HG02840 (cell line): ENCODE results near the gene ARL15.
"Not testable (repeated sequence)": the region's sequence is repeated elsewhere in the genome, so short reads cannot be mapped to it uniquely, and the experiment has no call there.

ENCODE experiments used
- ATAC-seq: cut with Tn5 transposase; IDR thresholded peaks from one replicate; pipeline ENCODE4 v1.9.1; 2021; ENCODE audit warnings: mild to moderate bottlenecking, moderate library complexity, moderate number of reproducible peaks; ENCODE audit not compliant: unreplicated experiment, low FRiP score

ARL15 gene

GRCh38 chr5:53877243-53877642 is 433.1 kb downstream of the ARL15 start:
- ATAC-seq: no peak

GRCh38 chr5:53874409-53874808 is 436.0 kb downstream of the ARL15 start:
- ATAC-seq: no peak

GRCh38 chr5:53873235-53873634 is 437.1 kb downstream of the ARL15 start:
- ATAC-seq: no peak

- no peak for ATAC-seq
These were observed 438.6 kb downstream of the ARL15 start for GRCh38 chr5:53871775-53872174.

GRCh38 chr5:53871050-53871449 is 439.3 kb downstream of the ARL15 start:
- ATAC-seq: no peak

GRCh38 chr5:53858700-53859456 is 451.5 kb downstream of the ARL15 start:
- no peak for ATAC-seq

- no peak for ATAC-seq
These were observed 453.9 kb downstream of the ARL15 start for GRCh38 chr5:53856506-53856905.

- ATAC-seq: not testable (repeated sequence)
These were observed 473.4 kb downstream of the ARL15 start for GRCh38 chr5:53836851-53837430.

- no peak for ATAC-seq
These were observed 475.9 kb downstream of the ARL15 start for GRCh38 chr5:53834500-53834899.
